GM12892 (cell line): ENCODE results near the gene ZNF521.

Experiments used
- POLR2A ChIP-seq: IDR thresholded peaks from 2 replicates; pipeline ENCODE4 v1.6.1; 2011; ENCODE audit warnings: low read depth, low read length, control low read depth
- TAF1 ChIP-seq: IDR thresholded peaks from 2 replicates; pipeline ENCODE4 v1.6.1; 2011; ENCODE audit warnings: low read depth, mild to moderate bottlenecking, control low read depth, low read length, borderline replicate concordance

DNA sequence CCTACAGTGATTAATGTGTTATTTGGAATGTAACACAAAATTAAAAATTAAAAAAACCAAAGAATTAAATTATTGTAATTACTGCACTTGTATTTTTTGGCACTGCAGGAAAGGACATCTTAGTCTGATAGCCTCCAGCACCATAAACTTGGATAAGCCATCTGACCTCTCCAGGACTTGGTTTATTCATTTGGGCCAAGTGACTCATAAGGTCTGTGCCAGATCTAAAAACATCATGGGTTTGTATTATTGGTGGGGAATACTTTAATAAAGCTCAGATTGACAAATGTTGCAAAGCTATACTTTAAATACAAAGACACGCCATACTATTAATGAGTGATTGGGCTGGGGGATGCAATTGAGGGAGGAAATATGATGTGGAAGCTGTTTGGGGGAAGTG, 225.2 kb downstream of the ZNF521 start:
- TF ChIP-seq POLR2A (no peak), TAF1 (no peak)
